GM12878 (cell line): ENCODE measurements around the gene SMU1. TPM values are rescaled to one million over a fixed set of nuclear protein-coding genes. Genes with fewer than 3 reads are reported as not detected.

Source experiments
- ATAC-seq: fragments of 200-7000 bp; cut with Tn5 transposase; 3 replicates; pipeline ENCODE4 v1.9.1; 2020; ENCODE audit warnings: mild to moderate bottlenecking, moderate library complexity
- BruUV-seq: library from RNA; stranded (reverse); fragments of 400-500 nt; replicated peaks from 2 replicates; lab custom pipeline; 2021; lab: Mats Ljungman, UMichigan
- CTCF ChIA-PET: fragments of 300-600 bp; sonication (Branson Sonifier 250); formaldehyde crosslinking; extraction: SDS; loops from one replicate; lab custom pipeline; 2021; ENCODE audit warnings: inconsistent platforms; lab: Yijun Ruan, JAX
- POLR2A ChIA-PET: fragments of 350-600 bp; formaldehyde crosslinking; extraction: SDS; loops from one replicate; lab custom pipeline; 2021; ENCODE audit warnings: inconsistent platforms; lab: Charles Lee
- RAD21 ChIA-PET: fragments of 300-600 bp; sonication (Branson Sonifier 250); formaldehyde crosslinking; loops from one replicate; lab custom pipeline; 2023; ENCODE audit warnings: antibody characterized with exemption; ENCODE audit not compliant: unreplicated experiment; lab: Charles Lee
- SMC1A ChIA-PET: fragments of 300-600 bp; sonication (Branson Sonifier 250); formaldehyde crosslinking; loops from one replicate; lab custom pipeline; 2023; ENCODE audit not compliant: unreplicated experiment, uncharacterized antibody; lab: Charles Lee
- DNase-seq: peaks from one replicate; pipeline ENCODE4 v3.0.0-alpha.2; 2011; ENCODE audit warnings: low read depth, low spot score
- FAIRE-seq: peaks from 3 replicates; lab custom pipeline; 2011; peaks lifted over from hg19 to GRCh38; lab: Jason Lieb, UNC
- H2AFZ ChIP-seq: 2 replicates; pipeline ENCODE4 v1.6.0; 2011; ENCODE audit warnings: low read depth, low read length, control low read depth; ENCODE audit not compliant: control insufficient read depth
- H3K27ac ChIP-seq: 2 replicates; pipeline ENCODE4 v1.5.1; 2011; ENCODE audit warnings: control low read depth; ENCODE audit not compliant: control insufficient read depth, insufficient read depth
- H3K27me3 ChIP-seq, 2 experiments: replicated peaks in 1 of 2; 2 replicates each; pipeline versions ENCODE4 v1.6.0 to v1.6.1; 2011; ENCODE audit warnings: low read length in 1 of 2; ENCODE audit not compliant: control insufficient read depth in 2 of 2, insufficient read depth in 2 of 2
- H3K36me3 ChIP-seq, 2 experiments: 2 replicates each; pipeline ENCODE4 v1.5.1; 2011; ENCODE audit warnings: low read length in 1 of 2; ENCODE audit not compliant: control insufficient read depth in 2 of 2, insufficient read depth in 2 of 2
- H3K4me1 ChIP-seq: 2 replicates; pipeline ENCODE4 v1.6.1; 2011; ENCODE audit warnings: mild to moderate bottlenecking, low read length, moderate library complexity, mixed read lengths; ENCODE audit not compliant: control insufficient read depth, insufficient read depth
- H3K4me2 ChIP-seq: 2 replicates; pipeline ENCODE4 v1.6.0; 2011; ENCODE audit warnings: control low read depth; ENCODE audit not compliant: control insufficient read depth, insufficient read depth
- H3K4me3 ChIP-seq: fragments of 200-600 bp; sonication (generic); 2 replicates; pipeline ENCODE4 v1.5.1; 2016
- H3K79me2 ChIP-seq: 2 replicates; pipeline ENCODE4 v1.6.0; 2011; ENCODE audit warnings: low read length; ENCODE audit not compliant: control insufficient read depth, insufficient read depth
- H3K9ac ChIP-seq: 2 replicates; pipeline ENCODE4 v1.8.0; 2011; ENCODE audit warnings: low read length, control low read depth, mixed read lengths; ENCODE audit not compliant: control insufficient read depth, insufficient read depth
- H3K9me3 ChIP-seq: replicated peaks from 3 replicates; pipeline ENCODE4 v1.5.1; 2011; ENCODE audit warnings: mild to moderate bottlenecking, low read length; ENCODE audit not compliant: control insufficient read depth, insufficient read depth
- H4K20me1 ChIP-seq: 2 replicates; pipeline ENCODE4 v1.6.0; 2011; ENCODE audit not compliant: control insufficient read depth, insufficient read depth
- MYC ChIP-seq: IDR thresholded peaks from 2 replicates; pipeline ENCODE4 v1.6.1; 2011; ENCODE audit warnings: mild to moderate bottlenecking, low read length, moderate library complexity, inconsistent platforms; ENCODE audit not compliant: insufficient read depth, insufficient replicate concordance, insufficient read length, severe bottlenecking
- POLR2AphosphoS5 ChIP-seq: IDR thresholded peaks from 2 replicates; pipeline ENCODE4 v1.6.1; 2011; ENCODE audit warnings: mild to moderate bottlenecking, low read length, inconsistent platforms
- RAD51 ChIP-seq: fragments of 450-650 bp; IDR thresholded peaks from 2 replicates; pipeline ENCODE4 v1.6.1; 2016; ENCODE audit warnings: moderate library complexity, mild to moderate bottlenecking, inconsistent platforms
- SRF ChIP-seq, 2 experiments: IDR thresholded peaks; 2 replicates each; pipeline ENCODE4 v1.6.1; 2011; ENCODE audit warnings: low read depth in 2 of 2, low read length in 2 of 2, mild to moderate bottlenecking in 1 of 2, moderate library complexity in 1 of 2
- TAF1 ChIP-seq: IDR thresholded peaks from 2 replicates; pipeline ENCODE4 v1.6.1; 2011; ENCODE audit warnings: mild to moderate bottlenecking, low read depth, low read length, borderline replicate concordance
- WGBS: methylation state at CpG from one replicate; pipeline ENCODE4 v1.1.6; 2016; ENCODE audit warnings: low lambda C conversion rate; ENCODE audit not compliant: insufficient replicate concordance, insufficient coverage; ENCODE audit errors: missing lambda C conversion rate; 5-methylcytosine and 5-hydroxymethylcytosine counted together
- in situ Hi-C: fragments of 300-500 bp; cut with MboI; formaldehyde crosslinking; loops from 9 replicates; pipeline ENCODE4 v1.14.3; 2018; ENCODE audit warnings: mixed read lengths
- intact Hi-C: fragments of 100-400 bp; cut with micrococcal nuclease; formaldehyde crosslinking; loops from one replicate; pipeline ENCODE4 v1.14.2; 2022; ENCODE audit not compliant: unreplicated experiment
- polyA plus RNA-seq, 11 experiments: library from polyadenylated mRNA; depleted of rRNA in 4 of 11; unstranded in 6 of 11; stranded (reverse) in 5 of 11; fragments of >200 nt; fragmentation: Nextera tagmentation in 4 of 11; fragmentation: Illumina TruSeq in 1 of 11; extraction: Ambion mirVana in 4 of 11; extraction: Trizol in 1 of 11; gene quantifications; 1 replicate in 1 of 11; 2 replicates in 10 of 11; pipeline versions ENCODE4 v1.2.1 to v1.2.3, GENCODE V29; 2011 to 2016; ENCODE audit warnings: inconsistent platforms in 2 of 11, missing spikeins in 2 of 11, low read depth in 1 of 11
- total RNA-seq, 4 experiments: library from RNA; depleted of rRNA in 3 of 4; stranded (reverse); fragments of >200 nt in 3 of 4; fragmentation: Illumina TruSeq in 1 of 4; extraction: Trizol in 1 of 4; gene quantifications; 2 replicates each; pipeline versions ENCODE4 v1.2.1 to v1.2.3, GENCODE V29; 2013 to 2021
- TF ChIP-seq, protein P1 (sequence below), 3 experiments: IDR thresholded peaks in 2 of 3; conservative IDR thresholded peaks in 1 of 3; 2 replicates each; pipeline ENCODE4 v1.5.1; 2011; ENCODE audit warnings: low read depth in 3 of 3, low read length in 3 of 3, mild to moderate bottlenecking in 3 of 3, control low read depth in 2 of 3, moderate library complexity in 2 of 3, inconsistent platforms in 1 of 3, mixed read lengths in 1 of 3; ENCODE audit not compliant: control insufficient read depth in 2 of 3, insufficient read depth in 1 of 3; ENCODE audit errors: extremely low read depth in 1 of 3

The SMU1 gene
- total and polyA plus RNA-seq, 10 of the 15 experiments (the other 5 are each of a cell fraction or from before 2014, with no cell fraction given) = 18.5 to 34.6 (median 20.9) TPM

GRCh38 chr9:33029231-33029786 lies 47.2 kb downstream of the SMU1 start:
- H3K4me2 ChIP-seq = peak overlapping the region; percentile 61; the same call in 1 of the 2 replicates
- RAD21 ChIA-PET = interaction anchor here (1.7 kb wide), 1 partner anchor 12 kb away, joined by 4 read pairs; no protein-coding TSS in a partner anchor
- intact Hi-C loops (loop anchor here (5.0 kb wide), 1 partner anchor 138 kb away; the partner anchor contains the start of gene B4GALT1), in situ Hi-C loops (no loop called here)
- H3K4me3 ChIP-seq = peak overlapping the region; percentile 75
- FAIRE-seq (no peak), ATAC-seq (no peak), DNase-seq (no peak)
- 30% methylated on average over 4 of the region's 4 CpGs for WGBS
- H3K27me3 ChIP-seq = no peaks in the 10 kb centered on the region
- H4K20me1 ChIP-seq = peaks cover 5% of the 10 kb centered on the region
- POLR2A ChIA-PET = interaction anchor here (0.9 to 5.2 kb wide), 5 partner anchors 10 to 47 kb away, joined by 3 to 39 read pairs (median 5); partner anchors contain the start of gene SMU1
- no peak overlapping the region for H3K9ac ChIP-seq
- SMC1A ChIA-PET = interaction anchor here (0.6 to 4.2 kb wide), 8 partner anchors 10 to 133 kb away, joined by 3 to 24 read pairs (median 6); no protein-coding TSS in a partner anchor
- H3K9me3 ChIP-seq = no peaks in the 10 kb centered on the region
- BruUV-seq = no TSS peak
- H3K4me1 ChIP-seq = no peaks in the 10 kb centered on the region
- no peak overlapping the region for H2AFZ ChIP-seq
- peaks cover 88% of the 10 kb centered on the region for H3K79me2 ChIP-seq
- TF ChIP-seq MYC (no peak), POLR2AphosphoS5 (peak; percentile 43; the same call in 1 of the 2 replicates), RAD51 (no peak), SRF (IDR thresholded peaks at IDR 0.05; ENCODE audit: low read depth in 2 of 2, low read length in 2 of 2) (no peak), TAF1 (no peak)
- TF ChIP-seq, protein P1, sequence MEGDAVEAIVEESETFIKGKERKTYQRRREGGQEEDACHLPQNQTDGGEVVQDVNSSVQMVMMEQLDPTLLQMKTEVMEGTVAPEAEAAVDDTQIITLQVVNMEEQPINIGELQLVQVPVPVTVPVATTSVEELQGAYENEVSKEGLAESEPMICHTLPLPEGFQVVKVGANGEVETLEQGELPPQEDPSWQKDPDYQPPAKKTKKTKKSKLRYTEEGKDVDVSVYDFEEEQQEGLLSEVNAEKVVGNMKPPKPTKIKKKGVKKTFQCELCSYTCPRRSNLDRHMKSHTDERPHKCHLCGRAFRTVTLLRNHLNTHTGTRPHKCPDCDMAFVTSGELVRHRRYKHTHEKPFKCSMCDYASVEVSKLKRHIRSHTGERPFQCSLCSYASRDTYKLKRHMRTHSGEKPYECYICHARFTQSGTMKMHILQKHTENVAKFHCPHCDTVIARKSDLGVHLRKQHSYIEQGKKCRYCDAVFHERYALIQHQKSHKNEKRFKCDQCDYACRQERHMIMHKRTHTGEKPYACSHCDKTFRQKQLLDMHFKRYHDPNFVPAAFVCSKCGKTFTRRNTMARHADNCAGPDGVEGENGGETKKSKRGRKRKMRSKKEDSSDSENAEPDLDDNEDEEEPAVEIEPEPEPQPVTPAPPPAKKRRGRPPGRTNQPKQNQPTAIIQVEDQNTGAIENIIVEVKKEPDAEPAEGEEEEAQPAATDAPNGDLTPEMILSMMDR (IDR thresholded peaks at IDR 0.05 in 2 of 3, conservative IDR thresholded peaks at IDR 0.05 in 1 of 3; ENCODE audit: control insufficient read depth in 2 of 3, extremely low read depth in 1 of 3, insufficient read depth in 1 of 3, low read depth in 3 of 3, low read length in 3 of 3) = no peak
- TF ChIP-seq, all 136 proteins: peak for 1
- Histone ChIP-seq H3K36me3 (peaks cover 2 to 42% of the 10 kb centered on the region in 2 experiments), H3K27ac (no peak overlapping the region)
- CTCF ChIA-PET = interaction anchor here (1.1 to 1.8 kb wide), 3 partner anchors 35 to 196 kb away, joined by 3 to 7 read pairs (median 3); no protein-coding TSS in a partner anchor
